Endothelial cell of umbilical vein (primary cell): Measurements from ENCODE around the gene SP1. TPM values are rescaled to one million over a fixed set of nuclear protein-coding genes. Genes with fewer than 3 reads are reported as not detected.
"Not testable (repeated sequence)": the region's sequence is repeated elsewhere in the genome, so short reads cannot be mapped to it uniquely, and the experiment has no call there.

ENCODE experiments used
- BruUV-seq: library from RNA; stranded (reverse); fragments of 400-500 nt; replicated peaks from 2 replicates; lab custom pipeline; 2021; lab: Mats Ljungman, UMichigan
- CTCF ChIA-PET: fragments of 300-600, 350-600 bp; sonication (Branson Sonifier 250); formaldehyde crosslinking; loops from one replicate; lab custom pipeline; 2021; ENCODE audit warnings: antibody characterized with exemption, inconsistent platforms; lab: Charles Lee
- POLR2A ChIA-PET: fragments of 300-600, 350-600 bp; sonication (Branson Sonifier 250); formaldehyde crosslinking; loops from one replicate; lab custom pipeline; 2021; ENCODE audit warnings: antibody characterized with exemption, inconsistent platforms; lab: Charles Lee
- DNase-seq: peaks from one replicate; pipeline ENCODE4 v3.0.0-alpha.2; 2011; ENCODE audit warnings: low read depth, low spot score
- FAIRE-seq: peaks from 2 replicates; lab custom pipeline; 2011; peaks lifted over from hg19 to GRCh38; lab: Jason Lieb, UNC
- H2AFZ ChIP-seq: 2 replicates; pipeline ENCODE4 v1.6.0; 2012; ENCODE audit warnings: low read depth, low read length, control low read depth, inconsistent platforms
- H3K27ac ChIP-seq: 2 replicates; pipeline ENCODE4 v1.5.1; 2011; ENCODE audit warnings: low read depth, mild to moderate bottlenecking, control low read depth, low read length, moderate library complexity; ENCODE audit not compliant: insufficient read depth
- H3K27me3 ChIP-seq, 2 experiments: 2 replicates each; pipeline versions ENCODE4 v1.6.0 to v1.6.1; 2011; ENCODE audit warnings: low read length in 2 of 2, mixed read lengths in 1 of 2; ENCODE audit not compliant: control insufficient read depth in 2 of 2, insufficient read depth in 2 of 2
- H3K36me3 ChIP-seq, 2 experiments: 2 replicates in 1 of 2; 3 replicates in 1 of 2; pipeline ENCODE4 v1.5.1; 2011; ENCODE audit warnings: low read length in 2 of 2, mild to moderate bottlenecking in 1 of 2, moderate library complexity in 1 of 2; ENCODE audit not compliant: control insufficient read depth in 2 of 2, insufficient read depth in 2 of 2; ENCODE audit errors: extremely low read depth in 1 of 2
- H3K4me1 ChIP-seq: 3 replicates; pipeline ENCODE4 v1.5.1; 2011; ENCODE audit warnings: mild to moderate bottlenecking, low read length; ENCODE audit not compliant: control insufficient read depth, insufficient read depth; ENCODE audit errors: extremely low read depth
- H3K4me2 ChIP-seq: 2 replicates; pipeline ENCODE4 v1.6.1; 2011; ENCODE audit warnings: low read length, control low read depth, mixed read lengths; ENCODE audit not compliant: insufficient read depth
- H3K4me3 ChIP-seq, 3 experiments: fragments of 200-600 bp in 1 of 3; sonication (generic), shearing (Covaris generic) in 1 of 3; replicated peaks in 1 of 3; 2 replicates each; pipeline ENCODE4 v1.5.1; 2011 to 2016; ENCODE audit warnings: control low read depth in 3 of 3, low read length in 3 of 3, mild to moderate bottlenecking in 2 of 3, inconsistent platforms in 1 of 3, low read depth in 1 of 3, moderate library complexity in 1 of 3; ENCODE audit not compliant: insufficient read depth in 1 of 3
- H3K79me2 ChIP-seq: 2 replicates; pipeline ENCODE4 v1.6.0; 2012; ENCODE audit warnings: low read length, inconsistent platforms; ENCODE audit not compliant: control insufficient read depth, insufficient read depth
- H3K9ac ChIP-seq: replicated peaks from 2 replicates; pipeline ENCODE3; 2011; ENCODE audit warnings: low read length, control low read depth; ENCODE audit not compliant: insufficient read depth; ENCODE audit errors: extremely low read depth
- H3K9me1 ChIP-seq: replicated peaks from 3 replicates; pipeline ENCODE4 v1.6.0; 2011; ENCODE audit warnings: mild to moderate bottlenecking, low read length; ENCODE audit not compliant: control insufficient read depth, insufficient read depth; ENCODE audit errors: extremely low read depth
- H3K9me3 ChIP-seq: replicated peaks from 2 replicates; pipeline ENCODE4 v1.5.1; 2012; ENCODE audit warnings: low read length, inconsistent platforms; ENCODE audit not compliant: control insufficient read depth, insufficient read depth
- H4K20me1 ChIP-seq: replicated peaks from 2 replicates; pipeline ENCODE3; 2011; ENCODE audit warnings: mild to moderate bottlenecking, low read length; ENCODE audit not compliant: control insufficient read depth, insufficient read depth; ENCODE audit errors: extremely low read depth
- POLR2A ChIP-seq: IDR thresholded peaks from 2 replicates; pipeline ENCODE4 v1.6.1; 2012; ENCODE audit warnings: low read depth, mild to moderate bottlenecking, control low read depth, low read length
- dilution Hi-C: fragments of 300-500 bp; cut with MboI; formaldehyde crosslinking; loops from one replicate; pipeline ENCODE4 v1.15.0; 2019; ENCODE audit warnings: low sequenced_read_pairs; ENCODE audit not compliant: extremely low pct_ligation_motif_present
- intact Hi-C: fragments of 100-400 bp; cut with micrococcal nuclease; formaldehyde crosslinking; loops from one replicate; pipeline ENCODE4 v1.10.0; 2022
- polyA plus RNA-seq, 4 experiments: library from polyadenylated mRNA; depleted of rRNA in 3 of 4; stranded (reverse) in 3 of 4; unstranded in 1 of 4; fragments of >200 nt; gene quantifications; 2 replicates each; pipeline versions ENCODE4 v1.2.1 to v1.2.3, GENCODE V29; 2011 to 2012; ENCODE audit warnings: missing spikeins in 1 of 4
- total RNA-seq: library from RNA; stranded (reverse); gene quantifications from 2 replicates; pipeline ENCODE4 v1.2.3, GENCODE V29; 2021

The SP1 gene
- total and polyA plus RNA-seq, 2 donors (not counting 3 experiments of a cell fraction or from before 2014, with no cell fraction given), result 34.8 to 56.3 TPM

- Histone ChIP-seq H3K9me3 (no peaks in the 10 kb centered on the region), H3K9ac (no peak overlapping the region), H2AFZ (no peak overlapping the region), H4K20me1 (no peaks in the 10 kb centered on the region), H3K27ac (no peak overlapping the region), H3K4me3 (no peak overlapping the region), H3K9me1 (no peaks in the 10 kb centered on the region), H3K4me1 (peaks cover 2% of the 10 kb centered on the region), H3K27me3 (no peaks in the 10 kb centered on the region), H3K4me2 (no peak overlapping the region), H3K36me3 (no peaks in the 10 kb centered on the region), H3K79me2 (no peaks in the 10 kb centered on the region)
- FAIRE-seq, result no peak
- BruUV-seq, result no TSS peak
- intact Hi-C loops, result no loop called here
- CTCF ChIA-PET, result interaction anchor here (1.2 to 2.2 kb wide), 2 partner anchors 38 to 63 kb away, joined by 3 to 10 read pairs; partner anchors contain the start of gene AAAS
- dilution Hi-C loops, result no loop called here
- no peak for DNase-seq
- POLR2A ChIA-PET, result no interaction called here
- TF ChIP-seq POLR2A, result no peak
Observed at GRCh38 chr12:53358836-53359419, 21.0 kb upstream of the SP1 start.

DNA sequence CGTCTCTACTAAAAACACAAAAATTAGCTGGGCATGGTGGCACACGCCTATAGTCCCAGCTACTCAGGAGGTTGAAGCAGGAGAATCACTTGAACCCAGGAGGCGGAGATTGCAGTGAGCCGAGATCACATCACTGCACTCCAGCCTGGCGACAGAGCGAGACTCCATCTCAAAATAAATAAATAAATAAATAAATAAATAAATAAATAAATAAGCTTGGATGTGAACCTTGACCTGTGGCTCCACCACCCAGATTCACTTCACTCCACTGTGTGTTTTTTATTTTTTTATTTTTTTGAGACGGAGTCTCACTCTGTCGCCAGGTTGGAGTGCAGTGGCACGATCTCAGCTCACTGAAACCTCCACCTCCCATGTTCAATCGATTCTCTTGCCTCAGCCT is 18.3 kb upstream of the SP1 start:
- POLR2A ChIA-PET, intact Hi-C loops, H3K79me2 ChIP-seq, H3K9me3 ChIP-seq, H3K4me2 ChIP-seq, H2AFZ ChIP-seq, BruUV-seq, FAIRE-seq, H3K4me3 ChIP-seq, H4K20me1 ChIP-seq, DNase-seq, H3K27ac ChIP-seq, H3K9me1 ChIP-seq, dilution Hi-C loops, H3K36me3 ChIP-seq, H3K27me3 ChIP-seq, H3K4me1 ChIP-seq, H3K9ac ChIP-seq: not testable (repeated sequence)
- CTCF ChIA-PET, result interaction anchor here (1.1 to 7.0 kb wide), 3 partner anchors 9 to 60 kb away, joined by 7 to 46 read pairs (median 9); no protein-coding TSS in a partner anchor
